Measurements from ENCODE around the gene LRRC1. TPM values are rescaled to one million over a fixed set of nuclear protein-coding genes. Genes with fewer than 3 reads are reported as not detected.

LRRC1 gene
- total and polyA plus RNA-seq, 10 of the 15 experiments (the other 5 are each of a cell fraction or from before 2014, with no cell fraction given): 0.35 to 9.3 (median 0.63) TPM

GRCh38 chr6:53932516-53932915 is 137.7 kb downstream of the LRRC1 start:
- RAD21 ChIA-PET (ENCODE audit: unreplicated experiment): no interaction called here
- no peak overlapping the region for H3K27ac ChIP-seq (ENCODE audit: control insufficient read depth, insufficient read depth)
- WGBS (ENCODE audit: insufficient coverage, insufficient replicate concordance, low lambda C conversion rate, missing lambda C conversion rate): 15% methylated on average over 2 of the region's 2 CpGs
- CTCF ChIA-PET: no interaction called here
- no peak for DNase-seq (ENCODE audit: low read depth, low spot score)
- SMC1A ChIA-PET (ENCODE audit: uncharacterized antibody, unreplicated experiment): no interaction called here
- no peak overlapping the region for H3K4me3 ChIP-seq
- H3K9me3 ChIP-seq (replicated peaks; ENCODE audit: control insufficient read depth, insufficient read depth, low read length): no peaks in the 10 kb centered on the region
- no peak for TF ChIP-seq SREBF1 (IDR thresholded peaks at IDR 0.05; ENCODE audit: low read length)
- no peak for TF ChIP-seq YBX1 (IDR thresholded peaks at IDR 0.05)
- no peak for TF ChIP-seq RELA (IDR thresholded peaks at IDR 0.05; ENCODE audit: borderline replicate concordance, partially characterized antibody)
- no peak for TF ChIP-seq NRF1 (conservative IDR thresholded peaks at IDR 0.05; ENCODE audit: low read depth, low read length)
- TF ChIP-seq ESRRA (IDR thresholded peaks at IDR 0.05; ENCODE audit: low read length): no peak
- TF ChIP-seq ZNF274 (IDR thresholded peaks at IDR 0.05; ENCODE audit: insufficient read depth, insufficient read length): no peak
- TF ChIP-seq SUPT20H (IDR thresholded peaks at IDR 0.05; ENCODE audit: borderline replicate concordance, control insufficient read depth, low read depth, low read length): no peak
- TF ChIP-seq ZSCAN29 (IDR thresholded peaks at IDR 0.05): no peak
- no peak for TF ChIP-seq POLR2AphosphoS5 (IDR thresholded peaks at IDR 0.05; ENCODE audit: low read length)
- no peak for TF ChIP-seq MEF2B (IDR thresholded peaks at IDR 0.05; ENCODE audit: partially characterized antibody, poor library complexity, severe bottlenecking)
- TF ChIP-seq ZZZ3 (IDR thresholded peaks at IDR 0.05; ENCODE audit: control insufficient read depth, insufficient read length, low read depth): no peak
- no peak for TF ChIP-seq NFIC (IDR thresholded peaks at IDR 0.05; ENCODE audit: low read depth, low read length)
- no peak overlapping the region for H2AFZ ChIP-seq (ENCODE audit: control insufficient read depth, low read depth, low read length)
- FAIRE-seq: no peak
- POLR2A ChIA-PET: no interaction called here
- no peaks in the 10 kb centered on the region for H3K79me2 ChIP-seq (ENCODE audit: control insufficient read depth, insufficient read depth, low read length)
- intact Hi-C loops (cut with micrococcal nuclease; ENCODE audit: unreplicated experiment) (no loop called here), in situ Hi-C loops (cut with MboI) (no loop called here)
- H3K9ac ChIP-seq (ENCODE audit: control insufficient read depth, insufficient read depth, low read length): no peak overlapping the region
- ATAC-seq: no peak
- no peaks in the 10 kb centered on the region for H3K36me3 ChIP-seq (ENCODE audit: control insufficient read depth in 2 of 2, insufficient read depth in 2 of 2, low read length in 1 of 2)
- H3K4me2 ChIP-seq (ENCODE audit: control insufficient read depth, insufficient read depth): no peak overlapping the region
- H4K20me1 ChIP-seq (ENCODE audit: control insufficient read depth, insufficient read depth): no peaks in the 10 kb centered on the region
- H3K4me1 ChIP-seq (ENCODE audit: control insufficient read depth, insufficient read depth, low read length): no peaks in the 10 kb centered on the region
- no peaks in the 10 kb centered on the region for H3K27me3 ChIP-seq (replicated peaks in 1 of 2; ENCODE audit: control insufficient read depth in 2 of 2, insufficient read depth in 2 of 2, low read length in 1 of 2)
- BruUV-seq (replicated peaks): no TSS peak

Data from GM12878 (cell line).